Measurements from ENCODE around the gene MEGF11. TPM values are rescaled to one million over a fixed set of nuclear protein-coding genes. Genes with fewer than 3 reads are reported as not detected.

The MEGF11 gene
- total and polyA plus RNA-seq, 2 donors (not counting 1 experiment from before 2014, with no cell fraction given): under 0.01 TPM; not detected in 1

DNA sequence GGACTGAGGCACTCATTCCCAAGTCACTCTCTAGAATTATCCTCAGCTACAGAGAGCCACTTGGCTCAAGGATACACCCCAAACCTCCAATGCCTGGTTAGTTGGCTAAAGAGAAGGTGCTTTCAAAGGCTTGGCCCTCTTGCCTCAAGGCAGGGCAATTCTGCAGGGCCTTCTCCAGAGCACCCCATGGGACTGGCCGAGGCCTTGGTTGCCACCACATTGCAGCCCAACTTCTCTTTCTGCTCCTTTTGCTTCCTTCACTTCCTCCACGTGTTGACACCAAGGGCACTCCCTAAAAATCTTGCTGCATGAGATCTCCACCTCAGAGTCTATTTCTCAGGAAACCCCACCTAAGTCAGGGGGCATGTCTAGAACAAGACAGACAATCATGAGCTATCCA is 36.7 kb downstream of the MEGF11 start:
- H3K4me1 ChIP-seq (ENCODE audit: control insufficient read depth, extremely low read depth, insufficient read depth, low read length): no peaks in the 10 kb centered on the region
- H3K27me3 ChIP-seq (ENCODE audit: control insufficient read depth, insufficient read depth, low read length): peaks cover 4% of the 10 kb centered on the region
- H2AFZ ChIP-seq (ENCODE audit: low read length): no peak overlapping the region
- no peaks in the 10 kb centered on the region for H3K9me3 ChIP-seq (ENCODE audit: control insufficient read depth, insufficient read depth, low read depth, low read length)
- no peak for DNase-seq (ENCODE audit: low read depth in 2 of 2)
- H3K4me2 ChIP-seq (ENCODE audit: extremely low read depth, insufficient read depth, low read length): no peak overlapping the region
- TF ChIP-seq, protein P1, sequence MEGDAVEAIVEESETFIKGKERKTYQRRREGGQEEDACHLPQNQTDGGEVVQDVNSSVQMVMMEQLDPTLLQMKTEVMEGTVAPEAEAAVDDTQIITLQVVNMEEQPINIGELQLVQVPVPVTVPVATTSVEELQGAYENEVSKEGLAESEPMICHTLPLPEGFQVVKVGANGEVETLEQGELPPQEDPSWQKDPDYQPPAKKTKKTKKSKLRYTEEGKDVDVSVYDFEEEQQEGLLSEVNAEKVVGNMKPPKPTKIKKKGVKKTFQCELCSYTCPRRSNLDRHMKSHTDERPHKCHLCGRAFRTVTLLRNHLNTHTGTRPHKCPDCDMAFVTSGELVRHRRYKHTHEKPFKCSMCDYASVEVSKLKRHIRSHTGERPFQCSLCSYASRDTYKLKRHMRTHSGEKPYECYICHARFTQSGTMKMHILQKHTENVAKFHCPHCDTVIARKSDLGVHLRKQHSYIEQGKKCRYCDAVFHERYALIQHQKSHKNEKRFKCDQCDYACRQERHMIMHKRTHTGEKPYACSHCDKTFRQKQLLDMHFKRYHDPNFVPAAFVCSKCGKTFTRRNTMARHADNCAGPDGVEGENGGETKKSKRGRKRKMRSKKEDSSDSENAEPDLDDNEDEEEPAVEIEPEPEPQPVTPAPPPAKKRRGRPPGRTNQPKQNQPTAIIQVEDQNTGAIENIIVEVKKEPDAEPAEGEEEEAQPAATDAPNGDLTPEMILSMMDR (conservative IDR thresholded peaks at IDR 0.05 in 1 of 2, IDR thresholded peaks at IDR 0.05 in 1 of 2; ENCODE audit: low read depth in 1 of 2, low read length in 2 of 2): no peak
- no peak for TF ChIP-seq EZH2 (IDR thresholded peaks at IDR 0.05; ENCODE audit: low read length, missing control alignments)
- no peak overlapping the region for H3K4me3 ChIP-seq (replicated peaks in 1 of 4; ENCODE audit: control extremely low read depth in 1 of 4, insufficient read depth in 1 of 4, low read depth in 3 of 4, low read length in 4 of 4)
- H3K36me3 ChIP-seq (ENCODE audit: control insufficient read depth, insufficient read depth, low read length): no peaks in the 10 kb centered on the region
- no peak overlapping the region for H3K9ac ChIP-seq (ENCODE audit: insufficient read depth, low read length)
- H4K20me1 ChIP-seq (ENCODE audit: control insufficient read depth, extremely low read depth, insufficient read depth, low read length): no peaks in the 10 kb centered on the region
- no peak overlapping the region for H3K27ac ChIP-seq (ENCODE audit: insufficient read depth, low read length)
- no peaks in the 10 kb centered on the region for H3K79me2 ChIP-seq (ENCODE audit: control insufficient read depth, insufficient read depth, low read length)

DNA sequence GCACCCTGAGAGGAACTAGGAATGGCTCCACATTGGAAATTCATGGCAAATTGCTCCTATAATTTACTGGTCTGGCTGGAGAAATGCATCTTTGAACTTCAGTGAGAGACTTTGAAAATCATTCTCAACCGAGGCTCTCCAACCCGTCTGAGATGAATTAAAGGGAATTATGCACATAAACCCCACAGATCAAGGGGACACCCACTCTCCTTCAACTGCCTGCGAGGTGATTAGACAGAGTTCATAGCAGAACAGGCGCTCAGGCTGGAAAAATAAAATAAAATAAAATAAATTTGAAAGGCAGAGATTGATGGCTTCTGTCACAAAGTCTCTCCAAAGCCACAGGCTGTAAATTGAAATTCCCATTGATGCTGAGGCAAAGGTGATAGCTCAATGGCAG is 37.7 kb downstream of the MEGF11 start:
- H3K4me2 ChIP-seq (ENCODE audit: extremely low read depth, insufficient read depth, low read length): no peak overlapping the region
- DNase-seq (ENCODE audit: low read depth in 2 of 2): no peak
- H3K9ac ChIP-seq (ENCODE audit: insufficient read depth, low read length): no peak overlapping the region
- no peaks in the 10 kb centered on the region for H3K9me3 ChIP-seq (ENCODE audit: control insufficient read depth, insufficient read depth, low read depth, low read length)
- no peak overlapping the region for H3K27ac ChIP-seq (ENCODE audit: insufficient read depth, low read length)
- no peaks in the 10 kb centered on the region for H3K36me3 ChIP-seq (ENCODE audit: control insufficient read depth, insufficient read depth, low read length)
- no peaks in the 10 kb centered on the region for H3K79me2 ChIP-seq (ENCODE audit: control insufficient read depth, insufficient read depth, low read length)
- no peak overlapping the region for H3K4me3 ChIP-seq (replicated peaks in 1 of 4; ENCODE audit: control extremely low read depth in 1 of 4, insufficient read depth in 1 of 4, low read depth in 3 of 4, low read length in 4 of 4)
- peaks cover 4% of the 10 kb centered on the region for H3K27me3 ChIP-seq (ENCODE audit: control insufficient read depth, insufficient read depth, low read length)
- no peak overlapping the region for H2AFZ ChIP-seq (ENCODE audit: low read length)
- H4K20me1 ChIP-seq (ENCODE audit: control insufficient read depth, extremely low read depth, insufficient read depth, low read length): no peaks in the 10 kb centered on the region
- H3K4me1 ChIP-seq (ENCODE audit: control insufficient read depth, extremely low read depth, insufficient read depth, low read length): no peaks in the 10 kb centered on the region
- TF ChIP-seq, protein P1 (conservative IDR thresholded peaks at IDR 0.05 in 1 of 2, IDR thresholded peaks at IDR 0.05 in 1 of 2; ENCODE audit: low read depth in 1 of 2, low read length in 2 of 2): no peak
- no peak for TF ChIP-seq EZH2 (IDR thresholded peaks at IDR 0.05; ENCODE audit: low read length, missing control alignments)

DNA sequence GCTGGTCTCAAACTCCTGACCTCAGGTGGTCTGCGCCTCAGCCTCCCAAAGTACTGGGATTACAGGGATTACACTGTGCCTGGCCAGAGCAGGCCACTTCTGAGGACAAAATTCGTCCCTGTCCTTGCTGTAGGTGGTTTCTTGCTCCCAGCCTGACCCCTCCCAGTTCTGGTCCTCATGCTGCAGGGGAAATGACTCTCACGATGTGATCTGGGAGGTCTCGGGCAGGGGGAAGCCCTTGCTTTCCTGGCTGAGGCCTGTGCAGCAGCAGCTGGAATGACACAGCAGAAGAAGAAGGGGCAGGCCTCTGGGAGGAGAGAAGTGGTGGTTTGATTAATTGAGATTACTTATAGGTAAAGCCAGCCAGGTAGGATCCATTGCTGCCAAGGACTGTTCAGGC is 39.3 kb downstream of the MEGF11 start:
- Histone ChIP-seq H3K4me3 (replicated peaks in 1 of 4; ENCODE audit: control extremely low read depth in 1 of 4, insufficient read depth in 1 of 4, low read depth in 3 of 4, low read length in 4 of 4) (no peak overlapping the region), H3K4me1 (ENCODE audit: control insufficient read depth, extremely low read depth, insufficient read depth, low read length) (no peaks in the 10 kb centered on the region), H3K36me3 (ENCODE audit: control insufficient read depth, insufficient read depth, low read length) (no peaks in the 10 kb centered on the region), H4K20me1 (ENCODE audit: control insufficient read depth, extremely low read depth, insufficient read depth, low read length) (no peaks in the 10 kb centered on the region), H3K9ac (ENCODE audit: insufficient read depth, low read length) (no peak overlapping the region), H3K79me2 (ENCODE audit: control insufficient read depth, insufficient read depth, low read length) (no peaks in the 10 kb centered on the region), H3K4me2 (ENCODE audit: extremely low read depth, insufficient read depth, low read length) (no peak overlapping the region), H3K9me3 (ENCODE audit: control insufficient read depth, insufficient read depth, low read depth, low read length) (no peaks in the 10 kb centered on the region), H3K27me3 (ENCODE audit: control insufficient read depth, insufficient read depth, low read length) (peaks cover 4% of the 10 kb centered on the region), H2AFZ (ENCODE audit: low read length) (no peak overlapping the region), H3K27ac (ENCODE audit: insufficient read depth, low read length) (no peak overlapping the region)
- no peak for DNase-seq (ENCODE audit: low read depth in 2 of 2)
- TF ChIP-seq, protein P1 (conservative IDR thresholded peaks at IDR 0.05 in 1 of 2, IDR thresholded peaks at IDR 0.05 in 1 of 2; ENCODE audit: low read depth in 1 of 2, low read length in 2 of 2): no peak
- no peak for TF ChIP-seq EZH2 (IDR thresholded peaks at IDR 0.05; ENCODE audit: low read length, missing control alignments)
